Esophagus squamous epithelium (tissue), 4 donors: Measurements from ENCODE around the gene CD44.

Source experiments
- POLR2A ChIP-seq, 4 donors: fragments of 450-650 bp; IDR thresholded peaks; one replicate each; pipeline ENCODE4 v1.6.1; 2017; ENCODE audit warnings: antibody characterized with exemption in 4 of 4, mild to moderate bottlenecking in 4 of 4, moderate library complexity in 3 of 4
- TF ChIP-seq, protein P1 (sequence below), 6 experiments: fragments of 450-650 bp in 4 of 6; fragments of 200-600 bp in 2 of 6; sonication (generic) in 2 of 6; IDR thresholded peaks; one replicate each; pipeline ENCODE4 v1.5.1; 2016 to 2019; ENCODE audit warnings: antibody characterized with exemption in 6 of 6, mild to moderate bottlenecking in 4 of 6, moderate library complexity in 4 of 6

DNA sequence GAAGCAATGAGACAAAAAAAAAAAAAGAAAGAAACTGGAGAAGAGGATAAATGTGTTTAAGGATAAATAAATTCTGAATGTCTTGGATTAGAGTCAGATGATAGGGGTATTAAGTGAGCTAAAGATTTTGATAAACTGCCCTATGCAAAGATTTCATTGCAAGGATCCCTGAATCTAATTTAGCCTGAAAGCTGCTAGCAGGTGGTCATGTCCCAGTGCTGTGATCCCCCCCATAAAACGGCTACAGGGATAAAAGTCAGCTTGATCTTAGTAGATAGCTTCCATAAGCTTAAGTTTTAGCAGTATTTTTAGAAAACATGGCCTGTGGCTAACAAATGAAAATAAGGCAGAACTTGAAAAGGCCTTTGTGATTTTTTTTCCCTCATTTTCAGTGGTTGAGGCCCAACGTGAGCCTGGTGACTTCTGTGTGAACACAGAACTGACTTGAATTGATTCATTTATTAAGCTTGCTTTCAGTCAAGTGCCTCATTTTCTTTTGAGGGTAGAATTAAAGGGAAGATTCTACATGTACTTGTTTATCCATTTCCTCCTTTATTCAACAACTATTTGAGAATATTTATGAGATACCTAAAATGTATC is 44.5 kb downstream of the CD44 start:
- no peak for TF ChIP-seq POLR2A (IDR thresholded peaks at IDR 0.05)
- TF ChIP-seq, protein P1, sequence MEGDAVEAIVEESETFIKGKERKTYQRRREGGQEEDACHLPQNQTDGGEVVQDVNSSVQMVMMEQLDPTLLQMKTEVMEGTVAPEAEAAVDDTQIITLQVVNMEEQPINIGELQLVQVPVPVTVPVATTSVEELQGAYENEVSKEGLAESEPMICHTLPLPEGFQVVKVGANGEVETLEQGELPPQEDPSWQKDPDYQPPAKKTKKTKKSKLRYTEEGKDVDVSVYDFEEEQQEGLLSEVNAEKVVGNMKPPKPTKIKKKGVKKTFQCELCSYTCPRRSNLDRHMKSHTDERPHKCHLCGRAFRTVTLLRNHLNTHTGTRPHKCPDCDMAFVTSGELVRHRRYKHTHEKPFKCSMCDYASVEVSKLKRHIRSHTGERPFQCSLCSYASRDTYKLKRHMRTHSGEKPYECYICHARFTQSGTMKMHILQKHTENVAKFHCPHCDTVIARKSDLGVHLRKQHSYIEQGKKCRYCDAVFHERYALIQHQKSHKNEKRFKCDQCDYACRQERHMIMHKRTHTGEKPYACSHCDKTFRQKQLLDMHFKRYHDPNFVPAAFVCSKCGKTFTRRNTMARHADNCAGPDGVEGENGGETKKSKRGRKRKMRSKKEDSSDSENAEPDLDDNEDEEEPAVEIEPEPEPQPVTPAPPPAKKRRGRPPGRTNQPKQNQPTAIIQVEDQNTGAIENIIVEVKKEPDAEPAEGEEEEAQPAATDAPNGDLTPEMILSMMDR (IDR thresholded peaks at IDR 0.05): no peak
